ENCODE measurements around the gene TGM1.

TGM1 gene

GRCh38 chr14:24292118-24292807, 29.3 kb upstream of the TGM1 start:
- DNase-seq (ENCODE audit: low spot score): no peak

DNA sequence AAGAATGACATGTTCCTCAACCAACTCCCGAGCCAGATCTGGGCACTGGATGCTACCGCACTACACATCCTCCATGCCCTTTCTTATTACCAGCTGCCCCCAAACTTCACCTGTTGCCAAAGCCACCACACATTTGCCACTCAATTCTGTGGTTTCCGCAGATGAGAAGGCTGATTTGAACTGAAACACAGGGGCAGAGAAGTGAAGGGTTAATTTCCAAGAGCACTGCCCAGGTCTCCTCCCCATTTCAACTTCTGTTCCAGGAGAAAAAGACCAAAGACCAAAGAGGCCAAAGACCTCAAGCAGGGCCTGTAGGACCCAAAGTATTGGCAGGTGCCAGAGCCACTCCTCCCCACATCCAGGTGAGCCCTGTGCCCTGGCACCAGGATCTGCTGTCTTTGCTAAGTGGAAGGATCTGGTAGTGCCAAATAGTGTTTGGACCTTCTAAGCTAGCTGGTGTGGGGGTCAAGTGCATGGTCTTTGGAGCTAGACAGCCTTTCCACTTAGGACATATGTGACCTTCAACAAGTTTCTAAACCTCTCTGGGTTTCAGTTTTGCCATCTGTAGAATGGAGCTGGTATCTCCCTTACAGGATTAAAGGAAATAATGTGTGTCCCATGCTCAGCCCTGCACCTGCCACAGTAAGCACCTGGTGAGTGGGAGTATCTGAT, 28.6 kb upstream of the TGM1 start:
- DNase-seq (ENCODE audit: low spot score): no peak

- no peak for DNase-seq (ENCODE audit: low spot score)
Measured at GRCh38 chr14:24290746-24291145, 27.8 kb upstream of the TGM1 start.

GRCh38 chr14:24289649-24290280, 26.8 kb upstream of the TGM1 start:
- no peak for DNase-seq (ENCODE audit: low spot score)

DNA sequence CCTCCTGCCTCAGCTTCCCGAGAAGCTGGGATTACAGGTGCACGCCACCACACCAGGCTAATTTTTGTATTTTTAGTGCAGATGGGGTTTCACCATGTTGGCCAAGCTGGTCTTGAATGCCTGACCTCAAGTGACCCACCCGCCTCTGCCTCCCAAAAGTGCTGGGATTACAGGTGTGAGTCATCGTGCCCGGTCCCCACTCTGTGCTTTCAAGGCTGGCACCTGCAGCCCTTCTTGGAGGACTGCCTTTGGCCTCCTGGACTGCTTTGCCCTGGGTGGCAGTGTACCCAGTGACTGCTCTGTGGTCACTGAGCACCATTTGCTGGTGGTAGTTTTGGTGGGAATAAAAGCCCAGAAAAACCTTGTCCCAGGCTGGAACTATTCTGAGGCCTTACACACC, 24.0 kb upstream of the TGM1 start:
- no peak for DNase-seq (ENCODE audit: low spot score)

- no peak for DNase-seq (ENCODE audit: low spot score)
Measured at GRCh38 chr14:24285351-24285750, 22.4 kb upstream of the TGM1 start.

DNA sequence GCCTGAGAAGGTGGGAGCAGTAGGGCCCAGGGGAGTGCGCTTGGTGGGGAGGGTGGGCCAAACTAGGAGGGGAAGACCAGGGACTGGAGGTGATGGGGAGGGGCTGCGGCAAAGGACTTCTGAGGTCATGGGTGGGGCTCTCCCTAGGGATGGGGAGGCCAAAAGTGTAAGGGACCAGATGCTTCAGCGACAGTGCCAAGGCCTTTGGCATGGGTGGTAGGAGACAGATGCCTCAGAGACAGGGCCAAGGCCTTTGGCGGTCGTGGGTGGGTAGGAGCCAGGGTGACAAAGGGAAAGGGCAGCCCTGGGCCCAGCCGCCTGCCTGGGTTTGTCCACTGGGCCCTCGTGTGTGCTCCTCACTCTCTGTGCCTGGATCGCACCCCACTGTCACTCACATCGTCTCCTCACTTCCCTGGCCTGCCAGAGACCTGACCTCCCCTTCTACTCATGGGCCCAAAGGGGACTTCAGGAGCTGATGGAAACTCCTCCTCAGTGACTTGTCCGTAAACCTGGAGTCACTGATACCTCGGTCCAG, 21.6 kb upstream of the TGM1 start:
- no peak for DNase-seq (ENCODE audit: low spot score)

DNA sequence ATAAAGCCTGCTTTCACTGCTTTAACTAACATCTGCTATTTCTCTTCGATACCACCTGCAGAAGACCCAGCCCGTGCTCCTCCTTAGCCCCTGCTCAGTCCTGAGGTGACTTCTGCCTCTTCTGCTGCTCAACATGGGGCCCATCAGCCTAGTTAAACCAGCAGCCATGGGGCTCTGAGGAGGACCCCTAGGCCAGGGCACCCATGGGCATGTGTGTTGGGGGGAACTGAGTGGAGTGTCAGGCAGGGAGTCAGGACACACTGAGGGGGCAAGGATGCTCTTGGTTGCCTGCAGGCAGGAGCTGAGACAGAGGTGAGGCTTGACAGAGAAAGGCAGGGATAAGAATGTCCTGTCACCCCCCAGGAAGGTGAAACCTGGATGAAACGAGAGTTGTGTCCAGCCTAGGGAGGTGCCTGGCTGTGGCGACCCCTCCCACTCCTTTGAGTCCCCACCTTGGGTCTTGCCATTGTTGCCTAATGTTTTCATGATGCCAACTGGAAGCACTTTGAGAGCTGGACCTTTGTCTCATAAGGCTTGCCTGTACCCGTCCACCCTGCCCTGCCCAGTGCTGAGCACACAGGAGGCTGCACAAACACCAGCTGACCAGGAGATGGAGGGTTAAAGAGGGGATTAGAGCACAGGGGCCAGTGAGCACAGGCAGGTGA, 21.0 kb upstream of the TGM1 start:
- no peak for DNase-seq (ENCODE audit: low spot score)

DNA sequence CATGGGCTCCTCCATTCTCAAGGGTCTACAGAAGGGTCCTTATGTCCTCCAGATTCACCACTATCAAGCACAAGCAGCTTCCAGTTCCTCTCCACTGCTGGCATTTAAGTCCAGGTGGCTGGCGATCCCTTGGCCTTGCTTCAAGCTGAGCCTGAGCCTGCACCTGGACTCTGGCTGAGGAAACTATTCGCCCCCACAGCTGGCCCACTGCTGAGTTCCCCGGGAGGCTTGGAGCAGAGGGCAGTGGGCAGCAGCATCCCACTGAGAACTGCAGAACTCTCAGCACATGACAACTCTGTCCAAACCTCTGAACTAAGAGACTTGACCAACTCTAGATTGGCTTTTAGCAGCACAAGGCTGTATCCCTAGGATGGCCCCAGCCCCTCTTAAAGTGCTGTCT, 19.8 kb upstream of the TGM1 start:
- no peak for DNase-seq (ENCODE audit: low spot score)

GRCh38 chr14:24281636-24282035, 18.7 kb upstream of the TGM1 start:
- DNase-seq (ENCODE audit: low spot score): no peak

DNA sequence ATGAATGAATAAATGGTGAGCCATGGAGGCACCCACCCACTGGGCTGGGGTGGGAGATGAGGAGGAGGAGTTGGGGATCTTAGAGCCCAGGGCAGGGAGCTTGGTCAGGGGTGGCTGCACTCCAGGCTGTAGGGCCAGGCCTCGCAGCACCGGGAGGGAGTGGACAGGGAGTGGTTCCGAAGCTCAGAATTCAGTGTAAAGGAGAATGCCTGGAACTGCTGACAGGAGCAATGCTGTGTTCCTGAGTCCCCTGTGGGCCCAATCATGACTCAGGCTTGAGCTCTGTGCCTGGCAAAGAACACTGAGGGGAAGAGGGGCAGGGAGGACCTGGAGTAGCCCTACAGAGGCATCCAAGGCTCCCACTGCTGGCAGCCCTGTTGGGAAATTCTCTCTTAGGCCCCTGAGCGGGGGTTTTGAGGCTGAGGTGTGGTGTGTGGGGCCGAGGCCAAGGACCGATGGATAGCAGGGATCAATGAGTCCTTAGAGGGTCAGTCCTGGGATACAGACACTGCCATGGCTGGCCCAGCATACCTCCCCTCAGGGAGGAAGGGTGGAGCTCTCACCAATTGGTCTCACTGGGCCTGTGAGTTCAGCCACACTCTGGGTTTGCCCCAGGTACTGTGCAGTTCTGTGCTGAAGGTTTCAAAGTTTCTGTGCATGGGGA, 18.0 kb upstream of the TGM1 start:
- no peak for DNase-seq (ENCODE audit: low spot score)

GRCh38 chr14:24279301-24280186, 16.6 kb upstream of the TGM1 start:
- DNase-seq (ENCODE audit: low spot score): no peak

- DNase-seq (ENCODE audit: low spot score): no peak
Measured at GRCh38 chr14:24278424-24278823, 15.4 kb upstream of the TGM1 start.

DNA sequence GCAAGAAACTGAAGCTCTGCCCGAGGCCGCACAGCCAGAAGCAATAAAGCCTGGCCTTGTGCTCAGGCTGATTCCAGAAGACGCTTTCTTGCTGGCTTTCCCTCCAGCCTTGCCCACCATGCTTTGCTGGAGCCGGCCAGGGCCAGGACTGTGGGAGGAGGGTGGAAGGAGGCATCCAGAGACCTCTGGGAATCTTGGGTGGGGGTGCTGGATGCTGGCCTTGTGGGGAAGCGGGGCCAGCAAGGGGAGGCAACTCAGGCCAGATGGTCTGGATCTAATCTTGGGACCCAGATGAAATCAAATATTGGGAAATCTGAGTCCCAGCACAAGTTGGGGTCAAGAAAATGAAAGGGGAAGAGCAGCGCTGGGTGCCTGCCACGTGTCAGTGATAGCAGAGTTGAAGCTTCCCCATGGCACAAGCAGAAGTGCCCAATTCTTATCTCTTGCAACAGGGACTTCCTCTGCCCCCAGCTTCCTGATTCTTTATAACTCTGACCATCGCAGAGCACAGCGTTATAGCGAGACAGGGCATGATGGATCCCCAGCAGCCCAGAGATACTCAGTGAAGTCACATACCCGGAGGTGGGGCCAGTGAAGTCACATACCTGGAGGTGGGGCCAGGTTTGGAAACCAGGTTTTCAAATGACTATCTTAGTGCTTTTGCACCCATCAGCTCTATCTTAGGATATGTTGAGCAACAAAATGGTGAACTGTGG, 14.8 kb upstream of the TGM1 start:
- DNase-seq (ENCODE audit: low spot score): no peak

- no peak for DNase-seq (ENCODE audit: low spot score)
Measured at GRCh38 chr14:24277071-24277470, 14.1 kb upstream of the TGM1 start.

- peak; percentile 25 for DNase-seq (ENCODE audit: low spot score)
Measured at GRCh38 chr14:24274101-24274543, 11.1 kb upstream of the TGM1 start.

DNA sequence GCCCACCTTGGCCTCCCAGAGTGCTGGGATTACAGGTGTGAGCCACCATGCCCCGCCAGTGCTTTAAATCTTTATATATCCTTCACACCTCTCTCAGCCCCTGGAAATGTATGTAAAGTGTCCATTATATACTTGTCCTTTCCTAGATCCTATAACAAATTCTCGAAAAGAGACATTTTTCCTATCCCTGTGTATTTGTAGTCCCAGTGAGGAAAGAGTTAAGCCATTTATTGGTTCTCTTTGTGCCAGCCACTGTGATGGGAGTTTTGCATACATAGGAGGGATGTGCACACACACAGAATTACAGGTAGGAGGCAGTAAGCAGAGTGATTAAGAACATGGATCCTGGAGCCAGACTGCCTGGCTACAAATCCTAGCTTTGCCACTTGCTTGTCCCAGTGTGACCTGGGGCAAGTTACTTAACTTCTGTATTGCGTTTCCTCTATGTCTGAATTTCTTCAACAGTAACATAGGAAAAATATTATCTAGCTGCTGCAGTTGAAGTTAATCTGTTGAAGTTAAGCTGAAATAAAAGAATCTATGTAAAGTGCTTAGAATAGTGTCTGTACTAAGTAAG, 10.5 kb upstream of the TGM1 start:
- peak; percentile 39 for DNase-seq (ENCODE audit: low spot score)

GRCh38 chr14:24272467-24272866, 9.5 kb upstream of the TGM1 start:
- no peak for DNase-seq (ENCODE audit: low spot score)

GRCh38 chr14:24271834-24272263, 8.9 kb upstream of the TGM1 start:
- no peak for DNase-seq (ENCODE audit: low spot score)

Measured in RKO (cell line).